Stimulated activated CD8-positive, alpha-beta memory T cell treated with anti-CD3 and anti-CD28 coated beads, Interleukin-2, amount 100 ng/mL, for 48 hours (primary cell): Measurements from ENCODE around the gene OR52L1.
"Not testable (repeated sequence)": the region's sequence is repeated elsewhere in the genome, so short reads cannot be mapped to it uniquely, and the experiment has no call there.

ENCODE experiments used
- DNase-seq, 2 donors: peaks; one replicate each; pipeline ENCODE4 v3.0.0-alpha.2; 2020; ENCODE audit warnings: low read depth in 2 of 2

Gene OR52L1

GRCh38 chr11:5986885-5987284, at the start of gene OR52L1:
Gene OR52L1, minus strand, starts transcription at chr11:5986985. Its CDS starts 55 bp downstream, at chr11:5986930.
- no peak for DNase-seq

GRCh38 chr11:6030708-6031405, 44.1 kb upstream of the OR52L1 start, which contains the start of gene OR56A1:
Gene OR56A1, minus strand, starts transcription at chr11:6030758. Its CDS starts 3,066 bp downstream, at chr11:6027692.
- no peak for DNase-seq

GRCh38 chr11:6027501-6027900, 40.7 kb upstream of the OR52L1 start:
- DNase-seq: no peak

- DNase-seq: no peak
Observed at GRCh38 chr11:6025056-6025455, 38.3 kb upstream of the OR52L1 start.

- no peak for DNase-seq
Observed at GRCh38 chr11:6022956-6023355, 36.2 kb upstream of the OR52L1 start.

- no peak for DNase-seq
Observed at GRCh38 chr11:6013042-6013441, 26.3 kb upstream of the OR52L1 start.

GRCh38 chr11:6012035-6012668, 25.4 kb upstream of the OR52L1 start:
- no peak for DNase-seq

GRCh38 chr11:6006846-6007245, 20.1 kb upstream of the OR52L1 start, which contains the start of gene OR56A4:
Gene OR56A4, minus strand, starts transcription at chr11:6006946. Its CDS starts 3,954 bp downstream, at chr11:6002992.
- DNase-seq: no peak

GRCh38 chr11:6006395-6006794, 19.6 kb upstream of the OR52L1 start:
- no peak for DNase-seq

GRCh38 chr11:6002202-6002699, 15.5 kb upstream of the OR52L1 start:
- no peak for DNase-seq

- no peak for DNase-seq
Observed at GRCh38 chr11:5994791-5995190, 8.0 kb upstream of the OR52L1 start.

- DNase-seq: no peak
Observed at GRCh38 chr11:5992604-5993251, 5.9 kb upstream of the OR52L1 start.

GRCh38 chr11:5992150-5992549, 5.4 kb upstream of the OR52L1 start:
- no peak for DNase-seq

- DNase-seq: no peak
Observed at GRCh38 chr11:5989203-5989602, 2.4 kb upstream of the OR52L1 start.

GRCh38 chr11:5983443-5983842, 3.3 kb downstream of the OR52L1 start:
- no peak for DNase-seq

- no peak for DNase-seq
Observed at GRCh38 chr11:5973530-5973929, 13.3 kb downstream of the OR52L1 start.

- DNase-seq: no peak
Observed at GRCh38 chr11:5968394-5968793, 18.4 kb downstream of the OR52L1 start, which contains the start of gene OR56A5. Gene OR56A5, minus strand, starts transcription at chr11:5968494. Its CDS starts 0 bp downstream, at chr11:5968494.

GRCh38 chr11:5967708-5968107, 19.1 kb downstream of the OR52L1 start:
- no peak for DNase-seq

- no peak for DNase-seq
Observed at GRCh38 chr11:5966958-5967357, 19.8 kb downstream of the OR52L1 start.

- not testable (repeated sequence) for DNase-seq
Observed at GRCh38 chr11:5960704-5961320, 26.0 kb downstream of the OR52L1 start.

GRCh38 chr11:5955586-5955985, 31.2 kb downstream of the OR52L1 start:
- DNase-seq: no peak

GRCh38 chr11:5941951-5942350, 44.8 kb downstream of the OR52L1 start, which contains the start of gene OR56A3:
Gene OR56A3, plus strand, starts transcription at chr11:5942251. Its CDS starts 5,096 bp downstream, at chr11:5947347.
- no peak for DNase-seq
